GM18951 (cell line): ENCODE data around the gene REEP5.

Experiments used
- POLR2A ChIP-seq: IDR thresholded peaks from 4 replicates; pipeline ENCODE4 v1.6.1; 2011; ENCODE audit warnings: mild to moderate bottlenecking; ENCODE audit not compliant: insufficient read length, insufficient read depth; ENCODE audit errors: extremely low read depth
- in situ Hi-C: fragments of 300-500 bp; cut with MboI; formaldehyde crosslinking; loops from one replicate; pipeline ENCODE4 v1.12.0; 2022; ENCODE audit warnings: low sequenced_read_pairs, mixed read lengths, inconsistent platforms; ENCODE audit not compliant: unreplicated experiment

The REEP5 gene

GRCh38 chr5:112951124-112951702 lies 29.2 kb upstream of the REEP5 start:
- no peak for TF ChIP-seq POLR2A
- in situ Hi-C loops = no loop called here

GRCh38 chr5:112948458-112948857 lies 26.4 kb upstream of the REEP5 start:
- no peak for TF ChIP-seq POLR2A
- in situ Hi-C loops = no loop called here

DNA sequence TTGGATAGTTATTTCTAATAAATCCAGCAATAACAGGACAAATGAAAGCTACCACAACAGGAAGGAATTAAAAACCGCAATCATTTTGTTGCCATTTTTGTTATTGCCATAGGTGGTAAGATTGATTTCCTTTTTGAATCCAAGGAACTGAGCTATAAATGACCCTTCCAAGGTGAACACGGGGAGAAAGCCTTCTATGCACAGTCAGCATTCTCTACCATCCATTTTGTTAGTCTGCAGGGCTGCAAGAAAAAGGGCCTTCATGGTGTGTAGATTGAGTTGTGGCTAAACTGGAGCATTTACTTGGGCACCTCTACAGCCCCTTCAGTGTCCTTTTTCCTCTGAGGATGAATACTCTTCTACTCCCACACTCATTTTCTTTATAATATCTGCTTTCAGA lies 18.6 kb upstream of the REEP5 start:
- in situ Hi-C loops = no loop called here
- TF ChIP-seq POLR2A = no peak

DNA sequence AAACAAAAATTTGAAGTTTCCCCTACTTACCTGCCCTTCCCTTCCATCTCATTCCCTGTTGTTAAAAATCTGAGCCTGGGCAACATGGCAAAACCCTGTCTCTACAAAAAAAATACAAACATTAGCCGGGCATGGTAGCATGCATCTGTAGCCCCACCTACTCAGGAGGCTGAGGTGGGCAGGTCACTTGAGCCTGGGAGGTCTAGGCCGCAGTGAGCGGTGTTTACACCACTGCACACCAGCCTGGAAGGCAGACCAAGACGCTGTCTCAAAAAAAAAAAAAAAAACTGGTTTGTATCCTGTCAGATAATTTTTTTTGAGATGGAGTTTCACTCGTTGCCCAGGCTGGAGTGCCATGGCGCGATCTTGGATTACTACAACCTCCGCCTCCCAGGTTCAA lies 16.3 kb upstream of the REEP5 start:
- in situ Hi-C loops = no loop called here
- TF ChIP-seq POLR2A = no peak

DNA sequence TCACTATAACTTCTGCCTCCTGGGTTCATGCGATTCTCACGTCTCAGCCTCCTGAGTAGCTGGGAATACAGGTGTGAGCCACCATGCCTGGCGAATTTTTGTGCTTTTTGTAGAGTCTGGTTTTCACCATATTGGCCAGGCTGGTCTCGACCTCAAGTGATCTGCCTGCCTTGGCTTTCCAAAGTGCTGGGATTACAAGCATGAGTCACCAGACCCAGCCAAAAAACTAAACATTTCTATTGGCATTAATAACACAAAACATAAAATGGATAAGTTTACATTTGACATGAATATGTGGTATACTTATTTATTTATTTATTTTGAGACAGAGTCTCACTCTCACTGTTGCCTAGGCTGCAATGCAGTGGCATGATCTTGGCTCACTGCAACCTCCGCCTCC lies 13.6 kb upstream of the REEP5 start:
- in situ Hi-C loops = no loop called here
- TF ChIP-seq POLR2A = no peak

DNA sequence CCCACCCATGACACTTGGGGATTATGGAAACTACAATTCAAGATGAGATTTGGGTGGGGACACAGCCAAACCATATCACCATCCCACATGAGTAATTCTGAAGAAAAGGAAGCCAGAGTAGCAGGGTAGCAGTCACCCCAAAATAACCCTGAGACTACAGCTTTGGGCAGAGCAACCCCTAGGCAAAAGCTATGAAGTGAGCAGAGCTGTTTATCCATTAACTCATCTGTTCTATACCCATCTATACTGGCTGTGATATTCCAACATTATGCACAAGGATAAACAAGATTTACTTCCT lies 12.3 kb upstream of the REEP5 start:
- in situ Hi-C loops = no loop called here
- no peak for TF ChIP-seq POLR2A

GRCh38 chr5:112933651-112934365 lies 11.8 kb upstream of the REEP5 start:
- in situ Hi-C loops = no loop called here
- no peak for TF ChIP-seq POLR2A

DNA sequence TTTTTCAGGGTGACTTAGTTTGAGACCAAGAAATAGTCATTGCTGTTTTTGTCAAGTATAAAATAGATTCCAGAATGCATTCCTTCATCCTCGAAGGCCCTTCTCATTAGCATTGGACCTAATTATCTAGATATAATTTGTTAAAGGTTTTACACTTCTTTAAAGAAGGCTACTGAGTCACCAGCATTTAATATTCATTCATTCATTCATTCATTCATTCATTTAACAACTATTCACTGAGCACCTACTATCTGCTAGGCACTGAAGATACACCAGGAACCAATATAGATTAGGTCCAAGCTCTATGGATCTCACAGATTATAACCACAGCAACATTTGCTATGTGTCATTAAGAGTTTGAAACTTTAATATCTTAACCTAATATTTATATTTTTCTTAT lies 11.1 kb upstream of the REEP5 start:
- TF ChIP-seq POLR2A = no peak
- in situ Hi-C loops = no loop called here

DNA sequence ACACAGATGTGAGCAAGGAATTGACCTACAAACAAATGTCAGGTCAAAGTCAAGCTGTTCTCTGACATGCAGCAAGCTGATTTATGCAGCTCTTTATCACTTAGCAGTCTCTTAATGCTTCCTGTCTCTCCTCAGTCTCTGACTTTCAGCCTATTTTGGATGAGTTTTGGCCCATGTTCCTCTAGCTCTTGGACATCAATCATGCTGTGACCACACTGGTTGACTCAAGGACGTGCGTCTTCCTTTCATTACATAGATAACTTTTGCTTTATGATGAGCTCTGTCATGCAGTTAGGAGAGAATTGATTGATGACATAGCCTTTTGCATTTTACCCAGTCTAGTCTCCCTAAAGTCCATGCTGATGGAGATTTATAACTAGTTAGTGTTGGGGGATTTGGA lies 9.4 kb upstream of the REEP5 start:
- in situ Hi-C loops = no loop called here
- TF ChIP-seq POLR2A = no peak

GRCh38 chr5:112930082-112930344 lies 8.0 kb upstream of the REEP5 start:
- TF ChIP-seq POLR2A = no peak
- in situ Hi-C loops = no loop called here

GRCh38 chr5:112929336-112930081 lies 7.5 kb upstream of the REEP5 start:
- peak; percentile 26 for TF ChIP-seq POLR2A
- in situ Hi-C loops = no loop called here

GRCh38 chr5:112923988-112924387 lies 2.0 kb upstream of the REEP5 start:
- no peak for TF ChIP-seq POLR2A
- in situ Hi-C loops = no loop called here

DNA sequence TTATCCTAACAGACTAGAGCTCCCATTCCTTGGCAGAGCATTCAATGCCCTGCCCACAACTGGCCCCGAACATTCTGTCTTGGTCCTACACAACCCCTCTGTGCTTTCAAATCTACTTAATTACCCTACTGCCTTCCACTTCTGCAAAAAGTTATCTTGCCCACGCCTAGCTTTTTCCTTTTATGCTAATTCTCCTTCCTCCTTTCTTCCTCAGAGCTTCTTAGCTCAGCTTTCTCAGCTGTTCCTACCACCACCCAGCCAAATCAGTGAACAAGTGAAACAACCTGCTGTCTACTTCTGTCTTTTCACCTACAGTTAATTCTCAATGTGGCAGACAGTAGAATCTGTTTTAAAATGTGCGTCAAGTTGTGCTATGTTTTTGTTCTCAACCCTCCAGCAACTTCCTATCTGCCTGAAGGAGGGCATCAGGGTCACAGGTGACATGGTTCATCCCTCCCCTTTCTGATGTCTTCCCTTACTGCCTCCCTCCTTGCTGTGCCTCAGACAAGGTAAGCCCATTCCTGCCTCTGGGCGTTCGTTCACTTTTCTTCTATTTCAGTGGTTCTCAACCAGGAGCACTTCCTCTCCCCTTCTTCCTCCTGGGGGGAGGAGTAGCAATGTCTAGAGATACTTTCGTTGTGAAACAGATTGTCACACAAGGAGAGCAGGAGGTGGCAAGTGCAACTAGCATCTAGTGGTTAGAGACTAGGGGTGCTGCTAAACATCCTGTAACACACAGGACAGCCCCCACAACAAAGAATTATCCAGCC lies 1.3 kb upstream of the REEP5 start:
- no peak for TF ChIP-seq POLR2A
- in situ Hi-C loops = no loop called here
